Activated CD4-positive, alpha-beta memory T cell treated with anti-CD3 and anti-CD28 coated beads, Interleukin-2, amount 10 ng/mL, durations not matched to agents 7 days and 5 days (primary cell): Measurements from ENCODE around the gene TSPAN2. TPM values are rescaled to one million over a fixed set of nuclear protein-coding genes. Genes with fewer than 3 reads are reported as not detected.

Source experiments
- CTCF ChIA-PET: fragments of 350-600 bp; sonication (Branson Sonifier 250); formaldehyde crosslinking; loops from one replicate; lab custom pipeline; 2021; ENCODE audit warnings: antibody characterized with exemption, inconsistent platforms; lab: Charles Lee
- POLR2A ChIA-PET: fragments of 350-600 bp; sonication (Branson Sonifier 250); formaldehyde crosslinking; loops from one replicate; lab custom pipeline; 2021; ENCODE audit warnings: antibody characterized with exemption; lab: Charles Lee
- DNase-seq: peaks from one replicate; pipeline ENCODE4 v3.0.0-alpha.2; 2020
- H3K27ac Mint-ChIP-seq: one replicate; pipeline ENCODE4 v1.8.0; 2021; ENCODE audit warnings: mild to moderate bottlenecking, mixed read lengths
- H3K27me3 Mint-ChIP-seq: one replicate; pipeline ENCODE4 v1.8.0; 2021; ENCODE audit warnings: mixed read lengths
- H3K36me3 Mint-ChIP-seq: one replicate; pipeline ENCODE4 v1.8.0; 2021; ENCODE audit warnings: low read depth, mixed read lengths
- H3K4me1 Mint-ChIP-seq: one replicate; pipeline ENCODE4 v1.8.0; 2021; ENCODE audit warnings: mixed read lengths
- H3K4me3 Mint-ChIP-seq: one replicate; pipeline ENCODE4 v1.8.0; 2021; ENCODE audit warnings: mild to moderate bottlenecking, mixed read lengths
- H3K9me3 Mint-ChIP-seq: one replicate; pipeline ENCODE4 v1.8.0; 2021; ENCODE audit warnings: mixed read lengths
- total RNA-seq, 2 experiments: library from RNA; stranded (reverse); gene quantifications; one replicate each; pipeline ENCODE4 v1.2.3, GENCODE V29; 2021

The TSPAN2 gene
- total RNA-seq, 2 experiments from 2014 or later = 2.4 to 3.4 TPM

DNA sequence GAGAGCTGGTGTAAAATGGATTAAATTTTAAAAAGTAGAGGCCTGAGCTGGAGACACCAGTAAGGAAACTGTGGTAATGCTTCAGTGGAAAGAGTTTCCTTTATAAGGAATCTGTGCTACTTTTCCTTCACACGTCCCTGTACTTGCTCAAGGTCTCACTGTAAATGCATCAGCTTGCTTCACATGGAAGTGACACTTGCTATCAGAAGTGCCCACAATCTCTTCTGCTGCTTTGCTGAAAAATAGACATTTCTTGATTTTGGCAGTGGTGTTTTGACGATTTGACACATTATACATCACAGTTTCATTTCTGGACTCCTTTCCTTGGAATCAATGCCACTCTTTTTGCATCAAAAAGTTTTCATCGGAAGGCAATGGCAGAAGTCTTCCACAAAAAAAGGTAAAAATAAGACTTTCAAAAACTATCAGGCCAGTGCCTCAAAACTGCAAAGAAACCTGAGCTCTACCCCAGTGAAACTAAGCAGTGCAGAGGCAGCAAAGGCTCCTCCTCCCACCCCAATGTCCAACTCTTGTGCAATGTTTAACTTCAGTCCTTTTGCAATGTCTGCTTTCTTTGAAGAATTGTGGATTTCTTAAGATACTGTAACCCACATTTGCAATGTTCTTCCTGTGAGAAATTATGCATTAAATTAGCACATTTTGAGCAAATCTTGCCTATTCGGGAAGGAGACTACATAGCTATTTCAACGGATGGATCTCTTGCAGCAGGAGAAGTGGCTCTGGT, 18.4 kb upstream of the TSPAN2 start:
- Mint-ChIP-seq H3K36me3 (no peaks in the 10 kb centered on the region), H3K4me1 (peaks cover 3% of the 10 kb centered on the region), H3K4me3 (no peak overlapping the region), H3K9me3 (no peaks in the 10 kb centered on the region), H3K27ac (no peak overlapping the region), H3K27me3 (no peaks in the 10 kb centered on the region)
- POLR2A ChIA-PET = interaction anchor here (1.5 kb wide), 1 partner anchor 8 kb away, joined by 4 read pairs; no protein-coding TSS in a partner anchor
- DNase-seq = no peak
- CTCF ChIA-PET = interaction anchor here (1.1 to 1.8 kb wide), 3 partner anchors 30 to 55 kb away, joined by 3 to 4 read pairs (median 4); no protein-coding TSS in a partner anchor

DNA sequence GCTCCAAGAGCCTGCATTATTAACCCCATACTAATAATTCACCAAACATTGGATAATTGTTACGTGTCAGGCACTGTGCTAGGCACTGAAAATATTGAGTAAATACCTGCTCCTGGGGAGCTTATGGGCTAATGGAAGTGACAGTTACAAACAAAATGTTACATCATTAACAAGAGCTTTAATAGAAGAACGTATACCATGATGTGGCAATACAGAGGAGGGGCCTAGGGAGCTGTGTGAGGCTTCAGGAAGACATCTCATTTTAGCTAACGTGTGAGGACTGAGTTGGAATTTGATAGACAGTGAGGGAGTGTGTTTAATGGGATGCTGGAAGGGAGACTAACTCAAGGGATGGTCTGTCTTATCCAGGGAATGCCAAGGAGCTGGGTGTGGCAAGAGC, 16.5 kb upstream of the TSPAN2 start:
- no peak for DNase-seq
- Mint-ChIP-seq H3K27ac (no peak overlapping the region), H3K36me3 (no peaks in the 10 kb centered on the region), H3K4me1 (peaks cover 3% of the 10 kb centered on the region), H3K4me3 (no peak overlapping the region), H3K9me3 (no peaks in the 10 kb centered on the region), H3K27me3 (no peaks in the 10 kb centered on the region)
- ChIA-PET CTCF (interaction anchor here (1.2 kb wide), 1 partner anchor 53 kb away, joined by 3 read pairs; no protein-coding TSS in a partner anchor), POLR2A (no interaction called here)

DNA sequence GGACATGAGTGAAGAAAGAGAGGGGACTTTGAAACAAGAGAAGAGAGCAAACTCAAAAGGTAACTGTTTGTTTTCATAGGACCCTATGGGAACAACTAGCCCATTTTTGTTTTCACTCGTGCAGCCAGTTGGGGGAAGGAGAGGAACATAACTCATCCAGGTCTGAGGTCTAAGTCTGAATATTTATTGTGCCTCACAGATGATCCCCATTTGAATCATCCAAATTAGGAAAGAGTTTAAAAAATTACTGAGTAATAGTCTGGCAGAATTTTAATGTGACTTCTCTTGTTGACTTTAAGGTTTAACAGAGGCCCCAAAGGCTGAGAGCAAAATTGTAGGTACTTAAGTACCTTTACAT, 10.4 kb upstream of the TSPAN2 start:
- Mint-ChIP-seq H3K4me1 (peaks cover 33% of the 10 kb centered on the region), H3K4me3 (peak overlapping the region; percentile 82), H3K27me3 (peaks cover 10% of the 10 kb centered on the region), H3K27ac (peak overlapping the region; percentile 98), H3K36me3 (no peaks in the 10 kb centered on the region), H3K9me3 (no peaks in the 10 kb centered on the region)
- no peak for DNase-seq
- ChIA-PET CTCF (interaction anchor here (0.9 to 1.4 kb wide), 4 partner anchors 12 to 49 kb away, joined by 3 to 10 read pairs (median 3); no protein-coding TSS in a partner anchor), POLR2A (interaction anchor here (1.0 to 2.1 kb wide), 13 partner anchors 8 to 589 kb away, joined by 3 to 13 read pairs (median 5); partner anchors contain the start of genes CSDE1, TRIM33 and TSPAN2)

DNA sequence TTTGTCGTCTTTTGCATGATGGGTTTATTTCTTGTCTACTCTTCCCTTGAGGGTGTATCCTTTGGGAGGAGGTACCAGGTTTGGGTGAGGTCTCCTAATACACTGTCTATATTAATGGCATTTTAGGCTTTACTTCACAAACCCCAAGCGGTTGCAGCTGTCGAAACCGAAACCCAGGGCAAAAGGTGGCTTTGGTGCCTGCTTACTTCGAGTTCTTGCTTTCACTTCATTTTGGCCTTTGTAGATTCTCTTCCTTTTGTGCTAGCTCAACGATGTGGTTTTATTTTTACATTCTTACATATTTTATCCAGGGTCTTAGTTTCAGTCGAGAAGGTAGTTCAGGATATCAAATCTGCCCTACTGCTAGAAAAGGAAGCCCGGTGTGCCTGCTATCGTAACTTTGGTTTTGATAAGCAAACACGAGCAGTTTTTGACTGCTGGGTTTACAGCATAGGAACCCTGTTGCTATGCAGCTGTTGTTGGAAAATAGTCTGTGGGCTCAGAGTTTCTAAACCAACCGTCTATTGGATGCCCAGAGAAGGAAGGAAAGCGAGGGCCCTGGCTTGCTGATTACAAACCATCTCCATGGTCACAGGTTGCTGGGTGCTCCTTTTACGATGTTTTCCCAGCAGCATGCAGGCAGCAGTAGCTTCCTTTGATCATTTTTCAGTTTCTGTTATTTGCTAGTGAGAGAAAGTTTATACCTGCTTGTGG, 9.8 kb upstream of the TSPAN2 start:
- peak overlapping the region; percentile 98 for H3K27ac Mint-ChIP-seq
- POLR2A ChIA-PET = interaction anchor here (1.0 to 2.1 kb wide), 14 partner anchors 9 to 588 kb away, joined by 3 to 13 read pairs (median 4); partner anchors contain the start of genes CSDE1, TRIM33 and TSPAN2
- no peaks in the 10 kb centered on the region for H3K9me3 Mint-ChIP-seq
- H3K27me3 Mint-ChIP-seq = peaks cover 10% of the 10 kb centered on the region
- peak; percentile 79 for DNase-seq
- H3K4me3 Mint-ChIP-seq = peak overlapping the region; percentile 82
- peaks cover 33% of the 10 kb centered on the region for H3K4me1 Mint-ChIP-seq
- CTCF ChIA-PET = interaction anchor here (0.8 to 1.4 kb wide), 5 partner anchors 12 to 48 kb away, joined by 3 to 10 read pairs (median 3); no protein-coding TSS in a partner anchor
- H3K36me3 Mint-ChIP-seq = no peaks in the 10 kb centered on the region

DNA sequence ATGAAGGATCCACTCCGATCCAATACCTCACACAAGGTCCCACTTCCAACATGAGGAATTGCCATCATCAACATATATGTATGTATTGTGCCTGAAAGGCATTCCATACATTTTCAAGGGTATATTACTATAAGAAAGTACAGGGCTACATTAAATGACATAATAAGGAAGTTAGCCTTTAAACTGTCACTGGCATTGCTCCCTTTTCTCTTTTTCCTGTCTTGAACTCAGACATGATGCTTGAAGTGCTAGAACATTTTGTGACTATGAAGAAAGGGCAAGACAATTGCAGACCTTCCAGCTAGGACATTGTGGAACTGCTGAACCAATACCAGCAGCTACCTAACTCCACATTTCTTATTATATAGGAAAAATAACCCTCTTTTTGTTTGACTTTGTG, 2.9 kb upstream of the TSPAN2 start:
- H3K9me3 Mint-ChIP-seq = peaks cover 6% of the 10 kb centered on the region
- H3K27me3 Mint-ChIP-seq = peaks cover 10% of the 10 kb centered on the region
- ChIA-PET POLR2A (no interaction called here), CTCF (interaction anchor here (2.4 kb wide), 1 partner anchor 39 kb away, joined by 9 read pairs; no protein-coding TSS in a partner anchor)
- H3K36me3 Mint-ChIP-seq = no peaks in the 10 kb centered on the region
- peaks cover 27% of the 10 kb centered on the region for H3K4me1 Mint-ChIP-seq
- DNase-seq = no peak
- H3K27ac Mint-ChIP-seq = no peak overlapping the region
- H3K4me3 Mint-ChIP-seq = no peak overlapping the region

DNA sequence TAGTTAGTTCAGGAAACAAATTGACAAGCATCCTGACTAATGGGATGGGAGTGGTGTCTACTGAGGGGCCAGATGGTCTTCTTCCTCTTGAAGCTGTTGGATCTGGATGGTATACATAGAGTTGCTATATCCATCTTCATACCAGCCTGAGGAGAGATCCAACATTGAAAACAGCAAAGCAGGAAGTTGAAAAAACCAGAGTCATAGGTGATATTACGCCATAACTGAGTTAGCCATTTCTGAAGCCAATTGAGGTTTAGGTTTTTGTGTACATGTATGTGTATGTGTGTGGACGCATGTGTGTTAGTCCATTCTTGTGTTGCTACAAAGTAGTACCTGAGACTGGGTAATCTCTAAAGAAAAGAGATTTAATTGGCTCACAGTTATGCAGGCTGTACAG, 2.3 kb upstream of the TSPAN2 start:
- no peak for DNase-seq
- POLR2A ChIA-PET = no interaction called here
- Mint-ChIP-seq H3K27me3 (peaks cover 10% of the 10 kb centered on the region), H3K36me3 (no peaks in the 10 kb centered on the region), H3K4me1 (peaks cover 27% of the 10 kb centered on the region), H3K9me3 (peaks cover 6% of the 10 kb centered on the region), H3K27ac (no peak overlapping the region), H3K4me3 (no peak overlapping the region)
- CTCF ChIA-PET = interaction anchor here (2.4 kb wide), 1 partner anchor 38 kb away, joined by 9 read pairs; no protein-coding TSS in a partner anchor

DNA sequence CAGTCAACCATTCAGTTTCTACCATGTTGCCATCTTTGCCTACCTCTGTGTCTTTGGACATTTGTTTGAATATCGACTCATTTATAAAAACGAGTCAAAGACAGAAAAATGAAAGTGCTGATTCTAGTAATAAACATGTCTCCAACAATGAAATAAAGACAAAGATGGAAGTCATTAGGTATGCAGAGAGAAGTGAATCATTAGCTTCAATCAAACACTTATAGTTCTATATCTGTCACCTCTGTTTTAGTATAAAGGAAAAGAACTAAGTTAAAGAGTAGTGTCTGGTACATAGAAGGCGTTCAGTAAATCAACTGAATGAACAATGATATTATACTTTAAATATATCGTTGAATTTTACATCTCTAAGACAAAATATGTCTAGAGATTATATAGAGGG, 1.7 kb upstream of the TSPAN2 start:
- Mint-ChIP-seq H3K27me3 (peaks cover 10% of the 10 kb centered on the region), H3K4me3 (no peak overlapping the region)

DNA sequence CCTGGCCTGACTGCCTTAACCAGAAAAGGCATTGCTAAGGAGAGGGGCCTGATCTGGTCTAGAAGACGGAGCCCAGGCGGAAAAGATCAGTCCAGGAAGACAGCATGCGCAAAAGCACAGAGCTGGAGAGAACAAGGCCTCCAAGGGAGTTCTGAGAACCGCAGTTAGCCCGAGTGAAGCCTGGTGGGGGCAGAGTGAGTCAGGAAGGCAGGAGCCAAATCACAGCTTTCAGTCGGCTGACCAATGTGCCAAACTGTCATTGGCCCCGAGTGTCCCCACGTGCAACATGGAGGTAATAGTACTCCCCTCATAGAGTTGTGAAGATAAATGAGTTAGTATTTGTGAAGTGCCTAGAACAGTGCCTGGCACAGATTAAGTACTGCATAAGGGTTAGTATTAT, 1.2 kb upstream of the TSPAN2 start:
- Mint-ChIP-seq H3K4me3 (no peak overlapping the region), H3K27ac (no peak overlapping the region), H3K4me1 (peaks cover 29% of the 10 kb centered on the region), H3K36me3 (no peaks in the 10 kb centered on the region), H3K9me3 (peaks cover 6% of the 10 kb centered on the region), H3K27me3 (peaks cover 8% of the 10 kb centered on the region)
- POLR2A ChIA-PET = no interaction called here
- DNase-seq = no peak
- CTCF ChIA-PET = interaction anchor here (2.4 kb wide), 1 partner anchor 37 kb away, joined by 9 read pairs; no protein-coding TSS in a partner anchor

More for the DNA sequence above, 1.7 kb upstream of the TSPAN2 start:
- H3K4me1 Mint-ChIP-seq = peaks cover 29% of the 10 kb centered on the region
- no peaks in the 10 kb centered on the region for H3K36me3 Mint-ChIP-seq
- H3K27ac Mint-ChIP-seq = no peak overlapping the region
- CTCF ChIA-PET = interaction anchor here (2.4 kb wide), 1 partner anchor 38 kb away, joined by 9 read pairs; no protein-coding TSS in a partner anchor
- POLR2A ChIA-PET = no interaction called here
- no peak for DNase-seq
- H3K9me3 Mint-ChIP-seq = peaks cover 6% of the 10 kb centered on the region

DNA sequence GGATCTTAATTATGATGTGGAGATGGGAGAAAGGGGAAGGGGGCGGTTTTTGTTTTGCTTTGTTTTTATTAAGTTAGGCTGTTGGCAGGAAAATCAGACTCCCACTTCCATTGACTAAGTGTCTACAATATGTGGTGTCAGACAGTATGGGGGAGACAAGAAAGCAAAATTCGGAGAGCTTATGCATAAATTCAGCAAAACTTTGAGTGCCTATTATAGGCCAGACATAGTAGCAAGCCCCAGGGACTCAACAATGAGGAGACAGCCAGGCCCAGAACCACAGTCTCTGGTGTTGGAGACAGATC, 835 bp upstream of the TSPAN2 start:
- no peaks in the 10 kb centered on the region for H3K36me3 Mint-ChIP-seq
- CTCF ChIA-PET = interaction anchor here (2.4 kb wide), 1 partner anchor 37 kb away, joined by 9 read pairs; no protein-coding TSS in a partner anchor
- H3K27me3 Mint-ChIP-seq = peaks cover 7% of the 10 kb centered on the region
- H3K4me3 Mint-ChIP-seq = peak overlapping the region; percentile 76
- DNase-seq = no peak
- H3K4me1 Mint-ChIP-seq = peaks cover 30% of the 10 kb centered on the region
- H3K9me3 Mint-ChIP-seq = peaks cover 6% of the 10 kb centered on the region
- H3K27ac Mint-ChIP-seq = no peak overlapping the region
- POLR2A ChIA-PET = interaction anchor here (1.7 kb wide), 1 partner anchor 9 kb away, joined by 10 read pairs; no protein-coding TSS in a partner anchor

DNA sequence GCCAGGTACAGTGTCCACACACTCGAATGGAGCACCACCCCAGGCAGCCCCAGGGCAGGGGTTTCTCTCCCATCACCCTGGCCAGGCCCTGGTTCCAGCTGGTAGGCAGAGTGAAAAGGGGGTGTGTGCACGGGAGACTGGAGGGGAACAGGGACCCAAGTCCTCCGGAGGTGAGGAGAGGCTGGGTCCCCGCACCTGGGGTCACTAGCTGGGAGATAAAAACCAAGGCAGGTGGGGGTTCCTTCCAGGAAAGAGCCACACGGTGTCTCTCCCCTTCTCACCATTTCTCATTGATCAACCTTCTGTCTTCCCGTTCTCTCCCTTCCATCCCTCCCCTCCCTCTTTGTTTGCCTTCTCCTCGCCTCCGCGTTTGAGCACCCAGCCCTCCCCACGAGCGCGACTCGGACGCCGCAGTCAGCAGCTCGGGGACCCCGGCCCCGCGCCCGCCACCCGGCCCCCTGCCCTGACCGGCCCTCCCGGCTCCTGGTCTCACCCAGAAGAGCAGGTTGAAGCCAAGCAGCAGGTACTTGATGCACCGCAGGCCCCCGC, 358 bp downstream of the TSPAN2 start:
- ChIA-PET CTCF (interaction anchor here (1.0 to 1.6 kb wide), 2 partner anchors 24 to 36 kb away, joined by 4 to 9 read pairs; no protein-coding TSS in a partner anchor), POLR2A (interaction anchor here (1.4 to 1.7 kb wide), 2 partner anchors 10 kb away, joined by 5 to 10 read pairs; no protein-coding TSS in a partner anchor)
- Mint-ChIP-seq H3K36me3 (no peaks in the 10 kb centered on the region), H3K4me1 (peaks cover 37% of the 10 kb centered on the region), H3K9me3 (peaks cover 6% of the 10 kb centered on the region), H3K4me3 (peak overlapping the region; percentile 69), H3K27me3 (peaks cover 7% of the 10 kb centered on the region), H3K27ac (no peak overlapping the region)
- no peak for DNase-seq

DNA sequence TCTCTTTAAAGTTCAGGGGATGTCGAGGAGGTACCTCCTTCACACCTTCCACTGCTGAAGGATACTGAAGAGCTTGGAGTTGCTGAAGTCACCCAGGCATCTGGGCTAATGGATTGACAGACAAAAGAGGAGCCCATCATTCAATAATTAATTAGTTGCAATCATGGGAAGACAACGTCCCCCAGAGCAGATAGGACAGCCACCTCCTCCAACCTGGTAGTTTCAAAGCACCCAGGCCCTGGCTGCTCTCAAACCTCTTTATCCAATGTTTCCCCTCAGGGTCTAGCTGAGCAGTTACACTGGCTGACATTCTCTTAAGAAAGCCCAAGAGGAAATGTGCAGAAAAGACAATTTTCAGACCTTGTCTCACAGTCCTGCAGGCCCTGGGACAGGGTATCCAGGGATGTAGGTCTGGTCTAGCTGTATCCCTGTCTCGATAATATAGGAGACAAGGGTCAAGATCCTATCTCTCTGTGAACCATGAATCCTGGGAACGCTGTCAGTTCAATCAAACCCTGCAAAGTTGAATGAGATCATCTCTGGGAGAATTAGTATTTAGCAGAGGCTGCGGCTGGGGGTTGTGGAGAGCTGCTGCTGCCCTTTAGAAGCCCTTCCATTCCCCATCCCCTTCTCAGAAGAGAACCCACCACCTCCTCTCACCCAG, 1.1 kb downstream of the TSPAN2 start:
- H3K4me1 Mint-ChIP-seq = peaks cover 37% of the 10 kb centered on the region
- no peak for DNase-seq
- peak overlapping the region; percentile 69 for H3K4me3 Mint-ChIP-seq
- ChIA-PET CTCF (interaction anchor here (0.9 to 1.6 kb wide), 4 partner anchors 16 to 35 kb away, joined by 3 to 9 read pairs (median 4); no protein-coding TSS in a partner anchor), POLR2A (interaction anchor here (1.4 kb wide), 2 partner anchors 9 to 11 kb away, joined by 5 to 6 read pairs; no protein-coding TSS in a partner anchor)
- H3K36me3 Mint-ChIP-seq = no peaks in the 10 kb centered on the region
- no peak overlapping the region for H3K27ac Mint-ChIP-seq
- H3K27me3 Mint-ChIP-seq = peaks cover 7% of the 10 kb centered on the region
- peaks cover 6% of the 10 kb centered on the region for H3K9me3 Mint-ChIP-seq
